HG02610 (cell line): Measurements from ENCODE around the gene SEC14L3.
A peak's percentile ranks its signal among the peaks of the same experiment; 100 is the strongest.

Source experiments
- ATAC-seq: cut with Tn5 transposase; IDR thresholded peaks from one replicate; pipeline ENCODE4 v1.9.1; 2021; ENCODE audit warnings: mild to moderate bottlenecking, moderate library complexity; ENCODE audit not compliant: unreplicated experiment

The SEC14L3 gene

DNA sequence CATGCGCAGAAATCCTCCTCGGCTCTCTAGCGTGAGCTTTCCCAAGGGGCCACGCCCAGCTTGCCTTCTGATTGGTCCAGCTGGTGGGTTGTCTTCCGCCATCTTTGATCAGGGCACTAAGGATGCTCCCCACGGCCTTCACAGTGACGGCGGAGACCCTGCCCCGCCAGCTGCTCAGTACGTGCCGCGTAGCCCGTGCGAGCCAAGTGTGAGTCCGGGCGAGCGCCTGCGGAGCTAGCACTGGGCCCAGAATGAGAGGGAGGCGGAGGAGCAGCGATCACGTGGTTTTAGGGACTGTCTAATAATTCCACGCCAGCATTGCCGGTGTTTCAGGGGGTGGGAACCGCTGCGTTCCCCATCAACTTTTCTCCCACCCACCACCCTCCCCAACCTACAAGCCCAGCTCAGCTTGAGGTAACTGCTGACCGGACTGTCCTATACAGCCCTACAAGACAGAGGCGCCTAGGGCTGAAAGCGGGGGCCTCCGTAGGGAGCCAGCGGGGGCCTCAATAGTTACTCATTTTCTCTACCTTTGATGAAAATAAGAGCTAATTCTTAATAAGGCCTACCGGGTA, 47.8 kb downstream of the SEC14L3 start:
- peak; percentile 85 for ATAC-seq

DNA sequence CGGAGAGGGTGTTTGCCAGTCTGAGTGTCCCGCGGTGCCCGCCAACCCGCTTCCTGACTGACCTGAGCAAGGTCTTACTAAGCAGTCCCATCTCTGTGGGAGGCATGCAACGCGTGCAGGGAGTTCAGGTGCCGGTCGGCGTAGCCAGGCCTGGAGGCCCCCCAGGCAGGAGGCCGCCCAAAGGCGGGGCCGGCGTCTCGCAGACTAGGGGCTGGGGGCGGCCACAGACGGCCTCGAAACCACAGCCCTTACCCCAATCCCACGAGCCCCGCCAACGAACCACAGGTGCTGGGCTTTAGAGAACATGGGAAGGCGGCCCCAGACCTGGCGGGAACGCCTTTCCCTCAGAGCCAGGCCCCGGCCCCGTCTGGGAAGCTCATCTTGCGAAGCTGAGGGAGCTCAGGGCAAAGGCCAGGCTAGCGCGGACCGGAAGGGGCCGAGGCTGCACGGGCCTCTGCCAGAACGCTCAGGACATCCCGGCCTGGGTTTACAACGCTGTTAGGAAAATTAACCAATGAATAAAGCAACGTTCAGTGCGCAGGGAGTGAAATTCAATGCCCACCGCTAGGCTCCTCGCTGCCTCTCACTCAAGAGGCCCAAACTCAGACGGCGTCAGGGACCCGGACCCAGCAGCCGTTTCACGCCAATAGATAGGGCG, 48.4 kb downstream of the SEC14L3 start:
- peak; percentile 23 for ATAC-seq

DNA sequence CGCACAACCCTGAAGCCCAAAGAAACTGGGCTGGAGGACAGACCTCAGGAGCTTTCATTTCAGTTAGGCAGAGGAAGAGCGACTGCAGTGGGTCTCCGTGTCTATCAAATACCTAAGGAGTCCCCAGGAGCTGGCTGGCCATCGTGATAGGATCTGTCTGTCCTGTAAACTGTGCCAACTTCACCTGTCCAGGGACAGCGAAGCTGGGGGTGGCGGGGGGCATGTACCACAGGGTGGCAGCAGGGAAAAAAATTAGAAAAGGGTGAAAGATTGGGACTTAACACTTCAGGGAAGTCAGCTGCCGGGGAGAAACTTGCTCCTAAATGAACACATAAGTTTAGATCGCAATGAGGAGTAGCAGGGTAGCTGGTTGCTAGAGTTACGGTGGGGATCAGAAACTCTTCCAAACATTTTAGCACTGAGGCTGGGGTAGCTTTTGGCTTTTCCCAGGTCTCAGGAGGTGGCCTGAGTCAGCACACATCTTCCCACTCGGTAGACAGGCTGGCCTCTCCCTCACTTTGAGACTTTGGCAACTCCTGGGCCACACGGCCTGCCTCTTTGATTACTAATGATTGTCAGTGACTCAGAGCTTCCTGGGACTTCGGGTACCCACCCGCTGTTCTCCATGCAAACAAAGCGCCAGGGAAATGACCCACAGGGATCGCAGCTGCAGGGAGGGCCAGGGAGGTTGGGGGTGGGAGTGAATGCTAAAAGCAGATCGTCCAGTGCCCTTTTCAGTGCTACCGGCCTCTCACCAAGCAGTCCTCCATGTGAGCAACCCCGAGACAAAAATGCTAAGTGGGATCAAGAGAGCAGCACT, 49.1 kb downstream of the SEC14L3 start:
- no peak for ATAC-seq

DNA sequence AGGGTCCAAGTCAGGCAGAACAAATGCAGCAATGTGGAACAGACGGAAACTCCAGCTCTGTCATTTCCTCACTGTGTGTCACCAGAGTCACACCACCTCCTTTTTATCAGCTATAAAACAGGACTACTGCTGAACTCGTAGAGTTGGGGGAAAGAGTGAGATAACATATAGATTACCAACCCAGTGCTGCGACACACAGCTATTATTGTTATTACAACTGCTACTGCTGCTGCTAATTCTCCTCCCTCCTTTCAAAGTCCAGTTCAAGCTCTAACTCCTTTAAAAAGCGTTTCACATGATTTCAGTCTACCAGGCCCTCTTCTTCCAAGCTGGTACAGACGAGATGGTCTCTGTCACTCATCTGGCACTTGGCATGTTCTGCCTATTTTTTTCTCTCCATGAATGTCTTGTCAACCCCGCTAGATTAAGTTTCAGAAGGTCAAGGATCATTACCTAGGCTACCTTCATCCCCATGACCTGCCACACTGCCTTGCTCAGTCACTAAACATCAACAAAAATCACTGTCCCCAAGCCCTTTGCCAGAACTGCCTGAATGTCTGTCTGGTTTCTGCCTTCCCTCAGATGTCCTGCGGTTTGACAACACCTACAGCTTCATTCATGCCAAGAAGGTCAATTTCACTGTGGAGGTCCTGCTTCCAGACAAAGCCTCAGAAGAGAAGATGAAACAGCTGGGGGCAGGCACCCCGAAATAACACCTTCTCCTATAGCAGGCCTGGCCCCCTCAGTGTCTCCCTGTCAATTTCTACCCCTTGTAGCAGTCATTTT, 49.9 kb downstream of the SEC14L3 start:
- ATAC-seq = no peak

DNA sequence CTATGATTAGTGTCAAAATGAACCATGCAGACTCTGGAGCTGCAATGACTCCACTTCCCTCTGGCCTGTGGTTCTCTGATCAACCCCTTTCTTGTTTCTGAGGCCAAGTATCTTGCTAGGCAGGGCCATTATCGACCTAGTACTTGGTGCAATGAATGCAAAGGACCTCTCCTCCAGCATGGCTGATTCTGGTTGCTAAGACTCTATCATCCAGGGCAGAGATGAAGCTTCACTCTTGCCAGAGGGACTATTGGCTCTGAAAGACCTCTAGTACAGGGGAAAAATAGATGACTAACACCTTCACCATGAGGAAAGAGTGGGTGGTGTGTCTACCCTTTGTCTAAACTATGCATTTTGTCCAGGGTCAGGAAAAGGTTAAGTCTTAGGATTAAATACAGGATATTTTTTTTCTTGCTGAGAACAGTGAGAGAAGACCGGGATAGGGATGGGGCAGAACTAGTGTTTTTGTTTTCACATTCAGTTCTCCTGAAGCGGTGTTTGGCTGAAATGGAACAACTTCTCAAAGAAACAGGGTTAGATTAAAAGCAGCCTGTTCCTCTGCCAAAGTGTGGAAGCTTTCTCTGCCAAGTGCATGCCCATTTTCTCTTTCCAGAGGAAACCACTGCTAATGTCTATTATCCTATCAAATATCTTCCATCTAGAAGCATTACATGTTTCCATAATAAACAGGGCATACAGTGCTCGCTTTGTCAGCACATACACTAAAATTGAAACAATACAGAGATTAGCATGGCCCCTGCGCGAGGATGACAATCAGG, 51.3 kb downstream of the SEC14L3 start:
- ATAC-seq = no peak

DNA sequence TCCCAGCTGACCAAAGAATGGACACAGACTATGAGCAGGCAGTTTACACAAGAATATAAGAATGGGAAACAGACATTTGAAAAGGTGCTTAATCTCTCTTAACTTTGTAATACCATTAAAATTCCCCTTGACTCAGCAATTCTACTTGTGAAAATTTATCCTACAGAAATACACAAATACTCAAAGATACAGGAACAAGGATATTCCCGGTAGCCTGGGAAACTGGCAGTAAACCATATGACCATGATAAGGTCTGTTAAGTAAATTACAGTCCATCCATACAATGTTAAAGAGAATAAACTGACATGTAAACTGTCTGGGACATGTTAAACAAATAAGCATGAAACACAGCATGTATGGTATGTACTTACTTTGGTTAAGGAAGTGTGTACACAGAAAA, 55.0 kb downstream of the SEC14L3 start:
- no peak for ATAC-seq

DNA sequence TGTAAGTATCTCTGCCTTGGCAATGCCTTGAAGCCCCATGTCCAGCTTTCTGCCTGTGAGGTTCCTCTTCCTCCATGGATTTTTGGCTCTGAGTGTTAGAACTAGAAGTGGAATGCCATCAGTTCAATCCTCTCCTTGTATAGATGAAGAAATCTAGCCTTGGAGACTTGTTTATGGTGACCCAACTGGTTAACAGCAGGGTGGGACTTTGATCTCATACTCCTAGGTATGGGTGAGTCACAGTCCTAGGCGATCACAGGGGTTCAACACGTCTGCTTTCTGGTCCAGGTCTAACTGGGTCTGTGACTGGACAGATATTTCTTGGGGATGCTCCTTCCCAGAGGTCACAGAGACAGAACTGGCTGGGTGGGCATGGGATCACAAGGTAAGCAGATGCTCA, 55.4 kb downstream of the SEC14L3 start:
- ATAC-seq = no peak

DNA sequence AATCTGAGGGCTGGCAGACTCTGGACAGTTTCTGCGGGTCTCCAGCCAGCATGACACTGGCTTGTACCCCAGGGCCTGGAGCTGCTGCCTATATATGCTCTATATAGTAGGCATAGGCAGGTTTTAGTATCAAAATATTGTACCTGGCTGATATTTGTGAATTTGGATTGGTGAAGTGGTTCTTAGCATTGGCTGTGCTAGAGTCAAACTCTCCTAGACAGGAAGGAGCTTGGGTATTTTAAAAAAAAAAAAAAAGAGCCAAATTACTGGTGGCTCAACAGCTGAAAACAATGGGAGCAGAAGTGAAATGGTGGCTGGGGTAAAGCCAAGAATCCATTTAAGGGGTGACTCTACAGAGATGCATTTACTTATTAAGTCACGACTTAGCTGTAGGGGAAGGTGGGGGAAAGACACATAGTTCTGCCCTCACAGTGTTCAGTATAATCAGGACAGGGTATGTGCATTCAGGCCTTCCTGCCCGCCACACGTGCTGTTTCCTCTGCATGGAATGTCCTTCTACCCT, 57.2 kb downstream of the SEC14L3 start:
- ATAC-seq = no peak

DNA sequence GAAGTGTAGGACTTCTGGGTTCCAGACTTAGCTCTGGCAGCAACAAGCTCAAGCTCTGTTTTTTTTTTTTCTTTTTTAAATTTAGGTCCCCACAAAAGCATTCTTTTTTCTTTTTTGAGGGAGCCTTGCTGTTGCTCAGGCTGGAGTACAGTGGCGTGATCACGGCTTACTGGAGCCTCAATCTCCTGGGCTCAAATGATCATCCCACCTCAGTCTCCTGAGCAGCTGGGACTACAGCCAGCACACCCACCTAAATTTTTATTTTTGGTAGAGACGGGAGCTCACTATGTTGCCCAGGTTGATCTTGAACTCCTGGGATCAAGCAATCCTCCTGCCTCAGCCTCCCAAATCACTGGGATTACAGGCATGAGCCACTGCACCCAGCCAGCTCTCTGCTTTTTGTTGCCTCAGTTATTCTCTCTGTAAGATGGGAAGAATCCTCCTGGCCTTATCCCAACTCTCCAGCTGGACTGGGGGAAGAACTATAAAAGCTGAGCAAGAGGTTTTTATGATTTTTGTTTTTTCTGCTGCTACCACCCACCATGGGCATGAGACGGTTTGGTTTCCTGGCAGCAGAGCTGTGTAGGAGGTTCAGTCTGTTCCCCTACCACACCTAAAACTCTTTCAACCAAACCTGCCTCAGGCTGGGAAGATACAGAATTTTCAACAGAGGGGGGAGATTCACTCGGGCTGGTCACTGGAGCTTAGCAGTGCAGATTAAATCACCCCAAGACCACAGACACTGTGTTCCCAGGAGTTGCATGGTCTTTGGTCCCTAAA, 57.9 kb downstream of the SEC14L3 start:
- ATAC-seq = no peak

DNA sequence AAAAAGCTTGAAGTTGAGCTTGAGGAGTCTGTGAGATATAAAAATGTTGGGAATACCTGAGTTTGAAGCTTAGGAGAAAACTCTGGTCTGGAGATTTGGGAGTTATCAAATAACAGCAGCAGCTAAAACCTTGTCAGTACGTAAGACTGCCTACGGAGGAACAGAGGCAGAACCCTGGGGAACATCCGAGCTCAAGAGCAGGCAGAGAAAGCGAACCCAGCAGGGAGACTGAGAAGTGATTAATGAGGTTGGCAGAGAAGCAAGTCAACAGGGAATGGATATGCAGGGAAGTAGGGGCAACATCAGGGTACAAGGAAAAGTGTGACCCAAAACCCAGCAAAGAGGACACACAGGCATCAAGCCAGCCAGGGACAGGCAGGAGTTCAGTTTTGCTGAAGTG, 58.8 kb downstream of the SEC14L3 start:
- ATAC-seq = no peak

DNA sequence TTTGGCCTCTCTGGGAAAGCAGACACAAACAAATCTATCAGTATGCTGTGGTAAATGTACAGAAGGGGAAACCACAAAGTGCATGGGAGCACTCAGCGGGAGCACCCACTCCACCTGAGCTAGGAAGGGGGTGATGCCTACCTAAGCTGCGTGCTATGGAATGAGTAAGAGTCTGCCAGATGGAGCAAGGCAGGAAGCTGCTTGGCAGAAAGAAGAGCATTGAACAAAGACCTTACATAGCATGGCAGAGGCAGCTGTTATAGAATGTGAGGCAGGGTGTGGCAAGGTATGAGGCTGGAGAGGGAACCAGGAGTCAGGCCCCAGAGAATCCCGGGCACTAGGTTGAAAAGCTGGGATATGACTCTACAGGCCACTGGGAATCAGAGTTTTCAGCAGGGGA, 60.0 kb downstream of the SEC14L3 start:
- no peak for ATAC-seq
